Measurements from ENCODE around the gene STK32B.

- TF ChIP-seq CTCF (IDR thresholded peaks at IDR 0.05): no peak
- no peak for TF ChIP-seq EP300 (IDR thresholded peaks at IDR 0.05)
- TF ChIP-seq POLR2A (IDR thresholded peaks at IDR 0.05): no peak
Observed at GRCh38 chr4:5510504-5510903, 459.2 kb downstream of the STK32B start.
